Caki2 (cell line): ENCODE data around the gene IL13RA1. TPM values are rescaled to one million over a fixed set of nuclear protein-coding genes. Genes with fewer than 3 reads are reported as not detected.
"Not testable (repeated sequence)": the region's sequence is repeated elsewhere in the genome, so short reads cannot be mapped to it uniquely, and the experiment has no call there.

Experiments used
- DNase-seq: peaks from one replicate; pipeline ENCODE4 v3.0.0-alpha.2; 2015; ENCODE audit warnings: low read depth
- in situ Hi-C: cut with HindIII; loops from 2 replicates; pipeline ENCODE4 v1.10.0; 2016; ENCODE audit warnings: low sequenced_read_pairs, low pct_unique_long_range_greater_than_20kb, mixed read lengths
- total RNA-seq: library from RNA; depleted of rRNA; stranded (reverse); fragments of >200 nt; shearing (Covaris generic); gene quantifications from 2 replicates; pipeline ENCODE4 v1.2.3, GENCODE V29; 2014; ENCODE audit warnings: low replicate concordance; rRNA removed

Gene IL13RA1
- total RNA-seq = 20.3 and 22.3 TPM in 2 replicates

- DNase-seq = peak; percentile 90
- in situ Hi-C loops = no loop called here
Observed at GRCh38 chrX:118726887-118727685, at the start of gene IL13RA1. Gene IL13RA1, plus strand, starts transcription at chrX:118727606. Its CDS starts 33 bp downstream, at chrX:118727639.

- in situ Hi-C loops = no loop called here
- DNase-seq = no peak
Observed at GRCh38 chrX:118679290-118679689, 48.1 kb upstream of the IL13RA1 start.

- in situ Hi-C loops = no loop called here
- no peak for DNase-seq
Observed at GRCh38 chrX:118682258-118683014, 45.0 kb upstream of the IL13RA1 start.

GRCh38 chrX:118685393-118685792 lies 42.0 kb upstream of the IL13RA1 start:
- in situ Hi-C loops = no loop called here
- no peak for DNase-seq

- in situ Hi-C loops = no loop called here
- no peak for DNase-seq
Observed at GRCh38 chrX:118688935-118689334, 38.5 kb upstream of the IL13RA1 start.

GRCh38 chrX:118693843-118694242 lies 33.6 kb upstream of the IL13RA1 start:
- in situ Hi-C loops = no loop called here
- DNase-seq = no peak

- in situ Hi-C loops = no loop called here
- DNase-seq = no peak
Observed at GRCh38 chrX:118694638-118695037, 32.8 kb upstream of the IL13RA1 start.

- DNase-seq = no peak
Observed at GRCh38 chrX:118698516-118699170, 28.8 kb upstream of the IL13RA1 start.

GRCh38 chrX:118702741-118703140 lies 24.7 kb upstream of the IL13RA1 start:
- in situ Hi-C loops = no loop called here
- no peak for DNase-seq

More at GRCh38 chrX:118698516-118699170, 28.8 kb upstream of the IL13RA1 start:
- in situ Hi-C loops = no loop called here

GRCh38 chrX:118706681-118707080 lies 20.7 kb upstream of the IL13RA1 start:
- DNase-seq = no peak
- in situ Hi-C loops = no loop called here

GRCh38 chrX:118714521-118714920 lies 12.9 kb upstream of the IL13RA1 start:
- no peak for DNase-seq
- in situ Hi-C loops = no loop called here

- in situ Hi-C loops, DNase-seq: not testable (repeated sequence)
Observed at GRCh38 chrX:118715917-118716316, 11.5 kb upstream of the IL13RA1 start.

GRCh38 chrX:118716833-118717232 lies 10.6 kb upstream of the IL13RA1 start:
- in situ Hi-C loops = not testable (repeated sequence)

GRCh38 chrX:118717678-118718391 lies 9.6 kb upstream of the IL13RA1 start:
- DNase-seq = no peak
- in situ Hi-C loops = no loop called here

More at GRCh38 chrX:118716833-118717232, 10.6 kb upstream of the IL13RA1 start:
- not testable (repeated sequence) for DNase-seq

- DNase-seq = no peak
- in situ Hi-C loops = no loop called here
Observed at GRCh38 chrX:118718737-118719136, 8.7 kb upstream of the IL13RA1 start.

GRCh38 chrX:118720058-118720707 lies 7.2 kb upstream of the IL13RA1 start:
- in situ Hi-C loops = no loop called here
- no peak for DNase-seq

- in situ Hi-C loops = no loop called here
- no peak for DNase-seq
Observed at GRCh38 chrX:118723376-118723775, 4.0 kb upstream of the IL13RA1 start.

- no peak for DNase-seq
- in situ Hi-C loops = no loop called here
Observed at GRCh38 chrX:118724365-118724764, 3.0 kb upstream of the IL13RA1 start.
